GM19351 (cell line): ENCODE results near the gene GEMIN4.

Experiments
- ATAC-seq: cut with Tn5 transposase; IDR thresholded peaks from one replicate; pipeline ENCODE4 v1.9.1; 2021; ENCODE audit warnings: mild to moderate bottlenecking, moderate library complexity; ENCODE audit not compliant: unreplicated experiment

Gene GEMIN4

GRCh38 chr17:744937-745336, 7.1 kb downstream of the GEMIN4 start:
- ATAC-seq: no peak

GRCh38 chr17:743139-743538, 8.9 kb downstream of the GEMIN4 start:
- no peak for ATAC-seq

DNA sequence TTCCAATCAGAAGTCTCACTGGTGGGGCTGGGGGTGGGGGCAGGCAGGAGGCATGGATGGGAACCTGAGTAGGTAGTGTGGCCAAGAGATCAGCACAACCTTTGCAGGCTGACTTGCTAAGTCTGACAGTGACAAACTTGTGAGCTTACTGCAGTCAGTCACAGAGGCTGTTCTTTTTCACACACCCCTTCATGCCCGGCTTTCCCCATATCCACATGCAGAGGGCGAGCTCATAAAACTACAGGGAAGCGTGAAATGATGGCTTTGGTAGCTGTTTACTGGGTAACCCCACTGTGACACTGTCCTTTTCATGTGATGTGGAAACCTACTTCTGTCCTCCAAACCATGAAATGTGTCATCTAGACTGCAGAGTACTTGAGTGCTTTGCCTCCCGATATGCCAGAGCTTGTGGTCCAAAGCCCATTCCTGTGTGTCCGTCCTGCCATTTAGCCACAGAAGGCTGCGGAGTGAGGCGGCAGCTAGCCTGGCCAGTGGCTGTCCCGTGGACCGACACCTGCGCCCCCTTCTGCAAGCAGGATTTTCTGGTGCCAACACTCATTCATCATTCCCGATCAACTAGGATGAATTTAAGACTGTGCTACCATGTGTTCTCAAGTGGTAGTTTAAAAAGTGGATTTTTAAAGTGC, 9.8 kb downstream of the GEMIN4 start:
- no peak for ATAC-seq

DNA sequence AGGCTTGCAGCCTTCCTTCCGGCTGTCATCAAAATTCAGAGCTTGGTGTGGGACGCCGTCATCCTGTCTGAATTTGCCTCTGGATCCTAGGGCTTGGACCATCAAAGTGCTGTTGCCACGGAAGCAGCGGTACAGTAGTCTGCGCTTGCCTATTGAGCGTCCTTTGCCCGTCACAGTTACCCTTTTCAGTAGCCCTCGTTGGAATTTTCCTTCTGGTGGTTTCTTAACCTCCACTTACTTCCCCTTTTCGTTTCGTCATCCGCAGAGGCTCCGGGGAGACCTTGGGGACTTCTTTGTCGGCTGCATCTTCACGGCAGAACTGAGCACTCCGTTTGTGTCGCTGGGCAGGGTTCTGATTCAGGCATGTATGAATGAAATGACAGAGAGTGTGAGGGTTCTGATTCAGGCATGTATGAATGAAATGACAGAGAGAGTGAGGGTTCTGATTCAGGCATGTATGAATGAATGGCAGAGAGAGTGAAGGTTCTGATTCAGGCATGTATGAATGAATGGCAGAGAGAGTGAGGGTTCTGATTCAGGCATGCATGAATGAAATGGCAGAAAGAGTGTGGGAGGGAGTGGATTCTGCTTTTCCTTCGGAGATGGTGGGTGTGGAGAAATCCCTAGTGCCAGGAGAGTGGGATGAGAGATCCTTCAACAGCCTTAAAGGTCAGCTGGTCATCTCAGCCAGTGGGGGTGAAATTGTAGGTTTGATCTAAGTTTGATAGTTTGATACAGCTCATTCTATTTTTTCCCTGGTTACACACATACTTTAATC, 11.6 kb downstream of the GEMIN4 start:
- peak; percentile 79 for ATAC-seq

DNA sequence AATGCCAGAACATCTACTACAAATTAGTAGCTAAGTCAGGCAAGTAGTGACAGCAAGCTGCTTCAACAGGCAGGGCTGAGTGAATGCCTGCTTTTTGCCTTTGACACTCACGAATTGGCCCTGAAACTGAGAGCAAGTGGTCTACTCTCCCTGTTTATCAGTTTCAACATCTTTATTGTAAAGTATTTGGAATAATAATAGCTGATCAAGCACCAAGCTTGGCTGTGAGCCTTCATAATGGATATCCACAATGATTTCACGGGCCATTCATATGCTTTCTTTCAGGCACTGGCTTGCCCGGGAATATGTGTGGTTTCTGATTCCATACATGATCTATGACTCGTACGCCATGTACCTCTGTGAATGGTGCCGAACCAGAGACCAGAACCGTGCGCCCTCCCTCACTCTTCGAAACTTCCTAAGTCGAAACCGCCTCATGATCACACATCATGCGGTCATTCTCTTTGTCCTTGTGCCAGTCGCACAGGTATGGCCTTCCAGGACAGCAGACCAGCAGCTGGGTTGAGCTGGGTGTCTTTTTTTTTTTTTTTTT, 14.4 kb downstream of the GEMIN4 start:
- ATAC-seq: no peak

GRCh38 chr17:733743-734142, 18.3 kb downstream of the GEMIN4 start:
- ATAC-seq: no peak

DNA sequence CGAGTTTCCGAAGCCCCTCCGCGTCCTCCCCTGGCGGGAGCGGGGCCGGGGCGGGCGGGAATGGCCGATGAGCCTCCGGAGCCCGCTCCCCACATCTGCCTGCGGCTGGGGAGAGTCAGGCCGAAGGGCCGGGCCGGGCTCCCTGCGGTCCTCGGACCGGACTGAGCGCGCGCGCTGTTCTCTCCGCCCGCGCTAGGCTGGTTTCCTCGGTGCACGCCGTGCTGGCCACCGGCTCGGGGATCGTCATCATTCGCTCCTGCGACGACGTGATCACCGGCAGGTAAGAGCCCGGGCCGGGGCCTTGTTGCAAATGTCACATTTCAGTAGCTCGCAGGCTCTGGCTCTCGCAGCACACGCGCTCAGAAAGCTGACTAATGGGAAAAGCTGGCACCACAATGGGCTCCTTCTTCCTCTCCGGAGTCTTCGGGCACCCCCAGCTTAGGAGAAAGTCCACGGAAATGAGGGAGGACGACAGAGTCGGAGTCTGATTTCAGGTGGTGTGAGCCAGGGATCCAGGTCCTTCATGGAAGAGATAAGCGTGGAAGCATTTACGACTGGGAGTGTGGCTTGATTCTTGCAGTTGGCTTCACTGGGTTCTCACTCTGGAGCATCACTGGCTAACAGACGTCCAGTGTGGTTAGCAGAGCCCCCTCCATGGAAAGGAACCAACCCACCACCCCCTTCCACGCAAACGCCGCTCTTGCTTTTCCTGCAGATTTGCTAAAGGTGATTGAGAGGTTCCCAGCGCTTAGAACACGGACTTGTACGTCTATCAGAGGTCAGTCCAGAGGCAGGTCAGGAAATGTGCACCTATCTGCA, 19.0 kb downstream of the GEMIN4 start:
- ATAC-seq: peak; percentile 41

DNA sequence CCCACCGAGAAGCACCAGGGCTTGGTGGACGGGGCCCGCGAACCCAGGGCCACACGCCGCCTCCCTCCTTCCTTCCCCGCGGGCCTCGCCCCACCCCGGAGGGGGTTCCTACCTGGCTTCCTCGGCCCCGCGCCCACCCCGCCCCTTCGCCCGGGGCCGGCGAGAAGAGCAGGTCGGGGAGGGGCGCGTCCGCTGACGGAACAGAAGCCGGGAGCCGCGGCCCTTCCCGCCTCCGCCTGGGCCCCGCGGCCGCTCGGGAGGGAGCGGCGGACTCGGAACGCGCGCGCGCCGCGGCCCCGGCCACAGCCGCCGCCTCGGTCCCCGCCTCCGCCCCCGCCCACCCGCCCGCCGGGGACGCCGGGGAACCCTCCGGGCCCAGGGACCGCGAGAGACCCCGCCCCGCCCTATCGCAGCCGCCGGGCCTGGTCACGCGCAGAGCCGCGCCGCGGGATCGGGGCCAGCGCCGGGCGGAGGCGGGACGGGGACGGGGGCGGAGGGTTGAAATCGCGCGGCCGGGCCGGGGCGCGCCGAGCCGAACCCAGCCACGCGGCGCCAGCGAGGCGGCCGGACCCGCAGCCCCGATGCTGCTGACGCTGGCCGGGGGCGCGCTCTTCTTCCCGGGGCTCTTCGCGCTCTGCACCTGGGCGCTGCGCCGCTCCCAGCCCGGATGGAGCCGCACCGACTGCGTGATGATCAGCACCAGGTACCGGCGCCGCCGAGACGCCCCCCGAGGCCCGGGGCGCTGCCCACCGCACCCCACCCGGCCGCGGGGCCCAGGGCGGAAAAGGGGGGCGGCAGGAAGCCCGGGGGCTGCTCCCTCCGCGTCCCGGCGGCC, 19.8 kb downstream of the GEMIN4 start, which contains the start of gene TLCD3A:
TSS of gene TLCD3A (plus strand) at position 530 of the 835 bp plus-strand sequence. CDS start at position 582, 52 bp downstream.
- peak; percentile 71 for ATAC-seq

DNA sequence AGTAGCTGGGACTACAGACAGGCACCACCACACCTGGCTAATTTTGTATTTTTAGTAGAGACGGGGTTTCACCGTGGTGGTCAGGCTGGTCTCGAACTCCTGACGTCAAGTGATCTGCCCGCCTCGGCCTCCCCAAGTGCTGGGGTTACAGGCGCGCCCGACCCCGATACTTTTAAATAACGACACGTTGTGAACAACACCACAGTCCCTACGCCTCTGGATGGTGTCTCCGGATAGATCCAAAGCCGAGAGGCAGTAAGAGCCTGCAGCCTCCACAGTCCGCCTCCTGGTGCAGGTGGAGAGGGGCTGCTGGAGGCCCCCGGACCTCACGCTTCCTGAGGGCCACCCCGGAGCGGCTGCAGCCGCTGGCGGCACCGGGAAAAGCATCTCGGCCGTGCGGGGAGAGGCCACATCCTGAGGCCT, 20.4 kb downstream of the GEMIN4 start:
- peak; percentile 13 for ATAC-seq

DNA sequence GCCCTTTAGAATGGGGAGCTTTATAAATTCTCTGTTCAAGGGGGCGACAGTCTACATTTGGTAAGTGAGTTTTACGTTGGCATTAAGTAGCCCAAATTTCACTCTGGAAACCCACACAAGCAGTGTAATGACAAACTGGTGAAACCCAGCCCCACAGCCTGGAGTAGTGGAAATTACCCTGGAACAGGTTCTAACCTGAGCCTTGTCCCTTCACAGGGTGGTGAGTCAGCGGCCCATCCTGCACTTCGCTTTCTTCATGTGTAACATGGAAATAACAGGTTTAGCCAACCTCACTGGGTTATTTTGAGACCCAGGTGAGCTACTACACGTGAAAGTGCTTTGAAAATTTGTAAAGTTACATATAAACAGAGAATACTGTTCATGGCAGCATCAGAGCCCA, 23.2 kb downstream of the GEMIN4 start:
- no peak for ATAC-seq

- ATAC-seq: no peak
Measured at GRCh38 chr17:726271-726919, 25.7 kb downstream of the GEMIN4 start.

- ATAC-seq: no peak
Measured at GRCh38 chr17:725746-726145, 26.3 kb downstream of the GEMIN4 start.

GRCh38 chr17:725084-725483, 27.0 kb downstream of the GEMIN4 start:
- no peak for ATAC-seq

DNA sequence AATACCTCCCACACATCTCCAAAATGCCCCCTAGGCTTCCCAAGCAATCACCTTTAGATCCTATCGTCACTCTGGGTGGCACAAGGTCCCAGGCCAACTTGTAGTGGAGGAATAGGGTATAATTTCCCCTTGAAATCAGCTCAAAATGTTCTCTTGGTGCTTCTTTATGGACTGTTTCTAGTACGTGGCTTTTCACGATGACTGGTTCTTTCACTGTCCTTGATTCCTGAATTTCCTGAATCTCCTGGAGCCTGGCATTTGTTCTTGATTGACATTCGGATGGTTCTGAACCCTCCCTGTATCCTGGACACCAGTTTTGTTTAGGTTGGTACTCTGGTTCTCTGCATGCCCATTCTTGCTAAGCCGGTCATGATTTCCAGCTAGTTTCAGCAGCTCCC, 30.5 kb downstream of the GEMIN4 start:
- no peak for ATAC-seq

DNA sequence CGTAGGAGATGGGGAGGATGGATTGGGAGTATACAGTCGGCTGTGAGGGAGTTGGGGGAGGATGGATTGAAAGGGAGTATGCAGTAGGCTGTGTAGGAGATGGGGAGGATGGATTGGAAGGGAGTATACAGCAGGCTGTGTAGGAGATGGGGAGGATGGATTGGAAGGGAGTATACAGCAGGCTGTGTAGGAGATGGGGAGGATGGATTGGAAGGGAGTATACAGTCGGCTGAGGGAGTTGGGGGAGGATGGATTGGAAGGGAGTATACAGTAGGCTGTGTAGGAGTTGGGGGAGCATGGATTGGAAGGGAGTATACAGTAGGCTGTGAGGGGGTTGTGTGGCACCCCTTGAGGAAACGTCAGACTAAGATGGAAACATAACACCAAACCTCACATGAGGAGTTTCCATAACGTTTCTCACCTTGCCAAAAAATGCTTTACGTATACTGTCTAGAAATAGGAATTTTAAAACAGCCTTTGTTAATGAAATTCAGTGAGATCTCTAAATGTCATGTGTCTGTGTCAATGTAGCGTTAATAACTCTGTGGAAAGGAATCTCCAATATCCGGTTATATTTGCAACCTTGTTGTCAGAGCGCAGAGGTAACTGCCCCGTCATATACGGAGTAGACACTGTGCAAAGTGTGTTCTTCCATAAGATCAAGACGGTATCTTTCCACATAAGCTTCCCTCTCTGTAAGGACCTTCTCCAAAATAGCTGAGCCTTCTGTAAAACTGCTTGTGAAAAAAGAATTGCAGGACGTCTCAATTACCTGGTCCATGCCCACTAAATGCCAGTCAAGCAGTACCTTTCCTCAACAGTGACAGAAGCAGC, 31.1 kb downstream of the GEMIN4 start:
- ATAC-seq: no peak

- no peak for ATAC-seq
Measured at GRCh38 chr17:718075-718474, 34.0 kb downstream of the GEMIN4 start.

GRCh38 chr17:708132-708531, 43.9 kb downstream of the GEMIN4 start:
- ATAC-seq: no peak

GRCh38 chr17:705863-706262, 46.2 kb downstream of the GEMIN4 start:
- no peak for ATAC-seq

GRCh38 chr17:705011-705410, 47.1 kb downstream of the GEMIN4 start:
- ATAC-seq: no peak
